ENCODE data around the gene XIRP1. TPM values are rescaled to one million over a fixed set of nuclear protein-coding genes. Genes with fewer than 3 reads are reported as not detected.

The XIRP1 gene
- total and polyA plus RNA-seq, 7 donors: 111 to 2,126 (median 601) TPM

GRCh38 chr3:39165518-39165917, 26.9 kb downstream of the XIRP1 start:
- Histone ChIP-seq H3K9me3 (no peaks in the 10 kb centered on the region), H3K4me1 (peaks cover 16% of the 10 kb centered on the region), H3K27ac (no peak overlapping the region), H3K4me3 (no peak overlapping the region), H3K36me3 (ENCODE audit: insufficient read depth in 1 of 2, low read depth in 1 of 2) (no peaks in the 10 kb centered on the region), H3K27me3 (ENCODE audit: insufficient read depth in 3 of 3, low read length in 2 of 3) (no peaks in the 10 kb centered on the region)
- intact Hi-C loops (cut with DNase I): no loop called here
- WGBS, 3 donors: 26 to 45% (median 34%) methylated on average over 1 of the region's 1 CpG
- DNase-seq (no peak), ATAC-seq (no peak)
- no peak for TF ChIP-seq CTCF (IDR thresholded peaks at IDR 0.05)

- H3K27ac ChIP-seq: no peak overlapping the region
- no peak overlapping the region for H3K4me3 ChIP-seq
- H3K9me3 ChIP-seq: no peaks in the 10 kb centered on the region
- DNase-seq: no peak
- TF ChIP-seq CTCF (IDR thresholded peaks at IDR 0.05): no peak
- ATAC-seq: no peak
- WGBS, 3 donors: 92 to 98% (median 92%) methylated on average over 3 of the region's 3 CpGs
- intact Hi-C loops (cut with DNase I): no loop called here
- peaks cover 16% of the 10 kb centered on the region for H3K4me1 ChIP-seq
- H3K36me3 ChIP-seq (ENCODE audit: insufficient read depth in 1 of 2, low read depth in 1 of 2): no peaks in the 10 kb centered on the region
- H3K27me3 ChIP-seq (ENCODE audit: insufficient read depth in 3 of 3, low read length in 2 of 3): no peaks in the 10 kb centered on the region
These were observed 28.0 kb downstream of the XIRP1 start for GRCh38 chr3:39164414-39164813.

GRCh38 chr3:39158148-39158715, 34.2 kb downstream of the XIRP1 start:
- no peaks in the 10 kb centered on the region for H3K9me3 ChIP-seq
- H3K27ac ChIP-seq: no peak overlapping the region
- intact Hi-C loops (cut with DNase I): no loop called here
- no peaks in the 10 kb centered on the region for H3K27me3 ChIP-seq (ENCODE audit: insufficient read depth in 3 of 3, low read length in 2 of 3)
- ATAC-seq: no peak
- no peak overlapping the region for H3K4me3 ChIP-seq
- peaks cover 6% of the 10 kb centered on the region for H3K4me1 ChIP-seq
- DNase-seq: no peak
- no peaks in the 10 kb centered on the region for H3K36me3 ChIP-seq (ENCODE audit: insufficient read depth in 1 of 2, low read depth in 1 of 2)
- TF ChIP-seq CTCF (IDR thresholded peaks at IDR 0.05): no peak
- WGBS, 3 donors: 61 to 67% (median 65%) methylated on average over 5 of the region's 5 CpGs

- 86 to 88% (median 87%) methylated on average over 7 of the region's 7 CpGs for WGBS, 3 donors
- no peaks in the 10 kb centered on the region for H3K9me3 ChIP-seq
- TF ChIP-seq CTCF (IDR thresholded peaks at IDR 0.05): no peak
- peaks cover 6% of the 10 kb centered on the region for H3K4me1 ChIP-seq
- no peak overlapping the region for H3K4me3 ChIP-seq
- no peak overlapping the region for H3K27ac ChIP-seq
- ATAC-seq: no peak
- no peaks in the 10 kb centered on the region for H3K27me3 ChIP-seq (ENCODE audit: insufficient read depth in 3 of 3, low read length in 2 of 3)
- DNase-seq: no peak
- no peaks in the 10 kb centered on the region for H3K36me3 ChIP-seq (ENCODE audit: insufficient read depth in 1 of 2, low read depth in 1 of 2)
- intact Hi-C loops (cut with DNase I): no loop called here
These were observed 35.0 kb downstream of the XIRP1 start for GRCh38 chr3:39157359-39157758.

- Histone ChIP-seq H3K27me3 (ENCODE audit: insufficient read depth in 3 of 3, low read length in 2 of 3) (no peaks in the 10 kb centered on the region), H3K27ac (no peak overlapping the region), H3K4me1 (peaks cover 11% of the 10 kb centered on the region), H3K36me3 (ENCODE audit: insufficient read depth in 1 of 2, low read depth in 1 of 2) (no peaks in the 10 kb centered on the region), H3K9me3 (no peaks in the 10 kb centered on the region), H3K4me3 (no peak overlapping the region)
- WGBS, 3 donors: 56 to 66% (median 56%) methylated on average over 4 of the region's 4 CpGs
- intact Hi-C loops (cut with DNase I): no loop called here
- DNase-seq (no peak), ATAC-seq (no peak)
- no peak for TF ChIP-seq CTCF (IDR thresholded peaks at IDR 0.05)
These were observed 36.0 kb downstream of the XIRP1 start for GRCh38 chr3:39156421-39156820.

Measured in psoas muscle (tissue), 8 donors.